OCI-LY1 (cell line): ENCODE data around the gene RNF182.

Source experiments
- CTCF ChIP-seq: fragments of 200-600 bp; sonication (generic), shearing (Covaris generic); IDR thresholded peaks from 2 replicates; pipeline ENCODE4 v1.5.1; 2017; ENCODE audit warnings: mild to moderate bottlenecking, antibody characterized with exemption, low read length, moderate library complexity, mixed read lengths
- EZH2 ChIP-seq: fragments of 200-600 bp; sonication (generic), shearing (Covaris generic); IDR thresholded peaks from 2 replicates; pipeline ENCODE4 v1.8.0; 2017; ENCODE audit warnings: borderline replicate concordance, mixed run types, mild to moderate bottlenecking, antibody characterized with exemption, low read length, moderate library complexity, mixed read lengths

GRCh38 chr6:14016432-14016831 lies 91.7 kb downstream of the RNF182 start:
- TF ChIP-seq CTCF = no peak
- no peak for TF ChIP-seq EZH2
